Natural killer cell treated with Interleukin-12 subunit alpha and Interleukin-12 subunit beta and Interleukin-15 and Interleukin-18, amount 100 ng/mL, for 72 hours (primary cell): ENCODE results near the gene ADAM12. TPM values are rescaled to one million over a fixed set of nuclear protein-coding genes. Genes with fewer than 3 reads are reported as not detected.
A peak's percentile ranks its signal among the peaks of the same experiment; 100 is the strongest.

Experiments used
- ATAC-seq, 2 donors: fragments of 150-1000 bp; cut with Tn5 transposase in 1 of 2; sonication (Bioruptor Pico), chemical (Tn5 transposase) in 1 of 2; 2 replicates each; pipeline ENCODE4 v1.10.0; 2021
- DNase-seq: peaks from one replicate; pipeline ENCODE4 v3.0.0; 2022; ENCODE audit warnings: low spot score
- H3K27ac Mint-ChIP-seq, 2 donors: 1 replicate in 1 of 2; 2 replicates in 1 of 2; pipeline ENCODE4 v1.8.0; 2022; ENCODE audit warnings: mixed read lengths in 2 of 2, mild to moderate bottlenecking in 1 of 2, moderate library complexity in 1 of 2
- H3K27me3 Mint-ChIP-seq, 2 donors: 1 replicate in 1 of 2; 2 replicates in 1 of 2; pipeline ENCODE4 v1.8.0; 2022; ENCODE audit warnings: mixed read lengths in 2 of 2
- H3K36me3 Mint-ChIP-seq: one replicate; pipeline ENCODE4 v1.8.0; 2022; ENCODE audit warnings: mixed read lengths
- H3K4me1 Mint-ChIP-seq, 2 donors: 1 replicate in 1 of 2; 2 replicates in 1 of 2; pipeline ENCODE4 v1.8.0; 2022; ENCODE audit warnings: low read depth in 2 of 2, mixed read lengths in 2 of 2, mild to moderate bottlenecking in 1 of 2
- H3K4me3 Mint-ChIP-seq: one replicate; pipeline ENCODE4 v1.8.0; 2022; ENCODE audit warnings: mixed read lengths
- H3K9me3 Mint-ChIP-seq: 2 replicates; pipeline ENCODE4 v1.8.0; 2022; ENCODE audit warnings: mixed read lengths
- total RNA-seq, 2 donors: library from RNA; stranded (reverse); gene quantifications; one replicate each; pipeline ENCODE4 v1.2.3, GENCODE V29; 2022

The ADAM12 gene
- total RNA-seq, 2 donors from 2014 or later = 0.06 to 0.48 TPM

DNA sequence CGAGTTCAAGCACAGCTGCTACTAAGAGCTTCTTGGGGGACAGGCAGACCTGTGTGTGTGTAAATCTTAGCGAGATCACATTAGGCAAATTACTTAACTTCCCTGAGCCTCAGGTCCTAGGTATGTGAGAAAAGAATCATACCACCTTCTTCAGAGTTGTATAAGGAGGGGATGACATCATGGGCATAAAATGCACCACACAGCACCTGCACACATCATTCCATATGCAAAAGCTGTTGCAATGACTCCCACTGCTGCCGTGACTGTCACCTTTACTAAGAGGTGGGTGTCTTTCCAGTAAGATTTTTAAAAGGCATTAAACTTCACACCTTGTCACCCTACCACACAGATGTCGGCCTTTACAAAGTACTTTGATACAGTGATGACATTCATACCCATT is 345.9 kb downstream of the ADAM12 start:
- Mint-ChIP-seq H3K4me1 (peaks cover 19 to 21% of the 10 kb centered on the region in 2 donors), H3K36me3 (no peaks in the 10 kb centered on the region), H3K27me3 (no peaks in the 10 kb centered on the region), H3K27ac (peak overlapping the region; percentile 70 to 96), H3K9me3 (no peaks in the 10 kb centered on the region), H3K4me3 (peak overlapping the region; percentile 55)
- ATAC-seq (no peak), DNase-seq (no peak)

- DNase-seq (peak; percentile 93), ATAC-seq (peak; percentile 97 to 99)
- H3K4me3 Mint-ChIP-seq = peak overlapping the region; percentile 55
- no peaks in the 10 kb centered on the region for H3K36me3 Mint-ChIP-seq
- peaks cover 19 to 21% of the 10 kb centered on the region in 2 donors for H3K4me1 Mint-ChIP-seq
- H3K9me3 Mint-ChIP-seq = no peaks in the 10 kb centered on the region
- H3K27me3 Mint-ChIP-seq = no peaks in the 10 kb centered on the region
- H3K27ac Mint-ChIP-seq = peak overlapping the region; percentile 70 to 96
Observed at GRCh38 chr10:126041804-126042231, 346.5 kb downstream of the ADAM12 start.

- H3K9me3 Mint-ChIP-seq = no peaks in the 10 kb centered on the region
- H3K4me1 Mint-ChIP-seq = peaks cover 21 to 24% of the 10 kb centered on the region in 2 donors
- no peaks in the 10 kb centered on the region for H3K36me3 Mint-ChIP-seq
- H3K27me3 Mint-ChIP-seq = peaks cover 0 to 3% of the 10 kb centered on the region in 2 donors
- ATAC-seq = no peak
- H3K27ac Mint-ChIP-seq = peak overlapping the region; percentile 70 to 96
- no peak overlapping the region for H3K4me3 Mint-ChIP-seq
- no peak for DNase-seq
Observed at GRCh38 chr10:126041117-126041516, 347.2 kb downstream of the ADAM12 start.

GRCh38 chr10:126037946-126038345 is 350.3 kb downstream of the ADAM12 start:
- Mint-ChIP-seq H3K27ac (no peak overlapping the region), H3K9me3 (no peaks in the 10 kb centered on the region), H3K36me3 (peaks cover 6% of the 10 kb centered on the region), H3K27me3 (peaks cover 0 to 3% of the 10 kb centered on the region in 2 donors), H3K4me1 (peaks cover 21 to 24% of the 10 kb centered on the region in 2 donors), H3K4me3 (no peak overlapping the region)
- ATAC-seq (no peak), DNase-seq (no peak)

DNA sequence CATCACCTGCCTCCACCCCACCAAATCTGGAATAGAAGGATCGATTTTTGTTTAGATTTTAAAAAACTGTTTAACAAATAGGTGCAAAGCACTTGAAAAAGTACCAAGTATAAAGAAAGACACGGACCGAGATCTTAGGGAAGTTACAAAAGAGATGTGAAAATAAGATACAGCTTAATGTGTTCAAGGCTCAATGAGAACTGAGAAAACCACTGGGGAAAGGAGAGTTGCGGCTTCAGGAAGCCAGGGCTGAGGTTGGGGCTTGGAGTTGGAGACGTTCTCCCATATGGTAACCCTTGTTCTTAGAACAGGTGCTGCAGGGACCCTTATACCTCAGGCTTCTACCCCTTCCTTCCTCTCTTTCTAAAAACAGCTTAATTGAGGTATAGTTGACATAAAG is 351.8 kb downstream of the ADAM12 start:
- Mint-ChIP-seq H3K4me1 (peaks cover 9 to 14% of the 10 kb centered on the region in 2 donors), H3K27ac (no peak overlapping the region), H3K4me3 (no peak overlapping the region), H3K36me3 (peaks cover 6% of the 10 kb centered on the region), H3K9me3 (no peaks in the 10 kb centered on the region), H3K27me3 (peaks cover 0 to 3% of the 10 kb centered on the region in 2 donors)
- ATAC-seq (no peak), DNase-seq (no peak)

DNA sequence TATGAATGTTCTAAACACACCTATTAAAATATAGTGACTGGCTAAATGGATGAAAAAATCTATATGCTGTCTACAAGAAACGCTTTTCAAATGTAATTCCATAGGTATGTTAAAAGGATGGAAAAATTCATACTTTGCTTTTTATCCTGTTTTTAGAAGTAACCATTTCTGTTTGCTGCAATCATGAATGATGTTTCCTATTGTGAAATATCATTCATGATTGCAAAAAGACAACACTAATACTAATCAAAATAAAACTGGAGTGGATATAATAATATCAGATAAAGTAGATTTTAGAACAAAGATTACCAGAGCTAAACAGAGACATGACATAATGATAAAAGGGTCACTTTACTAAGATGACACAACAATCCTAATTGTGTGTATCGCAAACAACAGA is 353.7 kb downstream of the ADAM12 start:
- H3K27ac Mint-ChIP-seq = no peak overlapping the region
- ATAC-seq (no peak), DNase-seq (no peak)
- peaks cover 6% of the 10 kb centered on the region for H3K36me3 Mint-ChIP-seq
- no peaks in the 10 kb centered on the region for H3K9me3 Mint-ChIP-seq
- peaks cover 5% of the 10 kb centered on the region in 2 donors for H3K27me3 Mint-ChIP-seq
- no peak overlapping the region for H3K4me3 Mint-ChIP-seq
- H3K4me1 Mint-ChIP-seq = peaks cover 0 to 5% of the 10 kb centered on the region in 2 donors

GRCh38 chr10:126029999-126030398 is 358.3 kb downstream of the ADAM12 start:
- DNase-seq = no peak
- Mint-ChIP-seq H3K4me1 (no peaks in the 10 kb centered on the region), H3K9me3 (peaks cover 13% of the 10 kb centered on the region), H3K27me3 (peaks cover 10 to 14% of the 10 kb centered on the region in 2 donors), H3K4me3 (no peak overlapping the region), H3K27ac (no peak overlapping the region), H3K36me3 (peaks cover 18% of the 10 kb centered on the region)
- ATAC-seq = no peak

DNA sequence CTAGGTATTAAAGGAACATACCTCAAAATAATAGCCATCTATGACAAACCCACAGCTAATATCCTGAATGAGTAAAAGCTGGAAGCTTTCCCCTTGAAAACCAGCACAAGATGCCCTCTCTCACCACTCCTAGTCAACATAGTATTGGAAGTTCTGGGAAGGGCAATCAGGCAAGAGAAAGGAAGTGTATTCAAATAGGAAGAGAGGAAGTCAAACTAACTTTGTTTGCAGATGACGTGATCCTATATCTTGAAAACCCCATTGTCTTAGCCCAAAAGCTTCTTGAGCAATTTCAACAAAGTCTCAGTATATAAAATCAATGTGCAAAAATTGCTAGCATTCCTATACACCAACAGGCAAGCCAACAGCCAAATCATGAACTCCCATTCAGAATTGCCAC is 360.6 kb downstream of the ADAM12 start:
- ATAC-seq (no peak), DNase-seq (no peak)
- Mint-ChIP-seq H3K27me3 (peaks cover 11 to 16% of the 10 kb centered on the region in 2 donors), H3K27ac (no peak overlapping the region), H3K9me3 (peaks cover 13% of the 10 kb centered on the region), H3K4me3 (no peak overlapping the region), H3K36me3 (peaks cover 13% of the 10 kb centered on the region), H3K4me1 (no peaks in the 10 kb centered on the region)

- ATAC-seq = no peak
- no peak overlapping the region for H3K27ac Mint-ChIP-seq
- peaks cover 6% of the 10 kb centered on the region for H3K36me3 Mint-ChIP-seq
- H3K27me3 Mint-ChIP-seq = peaks cover 5 to 6% of the 10 kb centered on the region in 2 donors
- H3K4me3 Mint-ChIP-seq = no peak overlapping the region
- H3K9me3 Mint-ChIP-seq = no peaks in the 10 kb centered on the region
- no peak for DNase-seq
- H3K4me1 Mint-ChIP-seq = peaks cover 0 to 3% of the 10 kb centered on the region in 2 donors
Observed at GRCh38 chr10:126022841-126023240, 365.4 kb downstream of the ADAM12 start.

GRCh38 chr10:126021833-126022500 is 366.3 kb downstream of the ADAM12 start:
- no peaks in the 10 kb centered on the region for H3K9me3 Mint-ChIP-seq
- peaks cover 0 to 3% of the 10 kb centered on the region in 2 donors for H3K4me1 Mint-ChIP-seq
- DNase-seq (no peak), ATAC-seq (no peak)
- peaks cover 4% of the 10 kb centered on the region for H3K36me3 Mint-ChIP-seq
- no peak overlapping the region for H3K4me3 Mint-ChIP-seq
- H3K27ac Mint-ChIP-seq = no peak overlapping the region
- peaks cover 5 to 6% of the 10 kb centered on the region in 2 donors for H3K27me3 Mint-ChIP-seq

DNA sequence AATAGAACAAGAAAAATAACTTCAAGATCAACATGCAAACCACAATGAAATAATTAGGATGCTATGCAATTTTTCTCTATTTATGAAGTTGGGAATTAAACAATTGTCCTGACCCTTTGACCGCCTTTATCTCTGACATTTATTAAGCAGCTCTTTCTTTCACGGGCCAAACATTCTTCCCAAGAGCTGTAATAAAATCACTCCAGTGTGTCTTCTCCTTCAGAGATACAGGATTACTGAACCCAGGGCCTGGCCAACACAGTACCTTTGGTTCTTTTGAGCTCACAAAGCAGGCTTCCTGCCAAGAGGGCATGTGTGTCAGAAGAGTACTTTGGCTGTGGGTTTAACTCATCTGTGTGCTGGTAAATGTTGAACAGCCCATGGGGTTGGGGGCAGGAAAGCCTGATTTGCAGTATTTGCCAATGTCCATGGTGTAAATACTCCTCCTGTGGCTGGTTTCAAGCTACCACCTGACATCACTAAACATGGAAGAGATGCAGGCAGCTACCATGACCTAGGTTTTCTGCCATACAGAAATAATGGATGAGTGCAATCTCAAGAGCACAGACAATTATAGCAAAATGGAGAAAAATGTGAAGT is 370.2 kb downstream of the ADAM12 start:
- H3K9me3 Mint-ChIP-seq = no peaks in the 10 kb centered on the region
- ATAC-seq = no peak
- H3K36me3 Mint-ChIP-seq = no peaks in the 10 kb centered on the region
- H3K27ac Mint-ChIP-seq = no peak overlapping the region
- DNase-seq = no peak
- H3K27me3 Mint-ChIP-seq = no peaks in the 10 kb centered on the region
- H3K4me3 Mint-ChIP-seq = no peak overlapping the region
- H3K4me1 Mint-ChIP-seq = peaks cover 10 to 14% of the 10 kb centered on the region in 2 donors

DNA sequence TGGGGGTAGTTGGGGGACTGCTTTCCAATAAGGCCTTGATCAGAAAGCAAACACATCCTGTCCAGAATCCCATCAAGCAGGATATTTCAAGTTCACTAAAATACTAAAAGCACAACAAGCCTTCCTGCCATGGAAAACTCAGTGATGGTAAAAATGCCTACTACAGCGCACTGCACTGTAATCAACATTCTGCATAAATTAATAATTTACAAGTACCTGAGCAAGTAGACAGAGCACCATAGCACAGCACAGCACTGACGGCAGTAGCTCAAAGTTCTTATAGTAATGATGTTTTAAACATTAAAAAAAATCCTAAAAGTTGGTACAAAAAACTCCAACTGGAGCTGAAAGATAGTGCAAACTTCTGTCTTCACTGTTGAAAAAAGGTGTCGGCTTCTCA is 371.4 kb downstream of the ADAM12 start:
- H3K27me3 Mint-ChIP-seq = no peaks in the 10 kb centered on the region

GRCh38 chr10:126016156-126016805 is 372.0 kb downstream of the ADAM12 start:
- H3K27me3 Mint-ChIP-seq = no peaks in the 10 kb centered on the region
- H3K36me3 Mint-ChIP-seq = no peaks in the 10 kb centered on the region
- H3K4me3 Mint-ChIP-seq = no peak overlapping the region
- ATAC-seq = no peak
- DNase-seq = no peak
- H3K27ac Mint-ChIP-seq = no peak overlapping the region
- H3K4me1 Mint-ChIP-seq = peaks cover 24 to 28% of the 10 kb centered on the region in 2 donors
- no peaks in the 10 kb centered on the region for H3K9me3 Mint-ChIP-seq

More for the DNA sequence above, 371.4 kb downstream of the ADAM12 start:
- no peak for ATAC-seq
- H3K27ac Mint-ChIP-seq = no peak overlapping the region
- H3K4me3 Mint-ChIP-seq = no peak overlapping the region
- no peak for DNase-seq
- H3K36me3 Mint-ChIP-seq = no peaks in the 10 kb centered on the region
- H3K9me3 Mint-ChIP-seq = no peaks in the 10 kb centered on the region
- peaks cover 22 to 25% of the 10 kb centered on the region in 2 donors for H3K4me1 Mint-ChIP-seq

GRCh38 chr10:126015413-126015812 is 372.9 kb downstream of the ADAM12 start:
- Mint-ChIP-seq H3K4me3 (no peak overlapping the region), H3K4me1 (peaks cover 24 to 29% of the 10 kb centered on the region in 2 donors), H3K27me3 (no peaks in the 10 kb centered on the region), H3K36me3 (no peaks in the 10 kb centered on the region), H3K9me3 (no peaks in the 10 kb centered on the region), H3K27ac (no peak overlapping the region)
- DNase-seq (no peak), ATAC-seq (no peak)
